DMS114 treated with DMSO at 0.1 percent for 48 hours (cell line): ENCODE results near the gene TRAM2.

ENCODE experiments used
- DNase-seq: peaks from one replicate; lab custom pipeline; 2025; ENCODE audit not compliant: unreplicated experiment; lab: John Stamatoyannopoulos, UW

Gene TRAM2

GRCh38 chr6:52532457-52532856, 44.4 kb downstream of the TRAM2 start:
- no peak for DNase-seq

DNA sequence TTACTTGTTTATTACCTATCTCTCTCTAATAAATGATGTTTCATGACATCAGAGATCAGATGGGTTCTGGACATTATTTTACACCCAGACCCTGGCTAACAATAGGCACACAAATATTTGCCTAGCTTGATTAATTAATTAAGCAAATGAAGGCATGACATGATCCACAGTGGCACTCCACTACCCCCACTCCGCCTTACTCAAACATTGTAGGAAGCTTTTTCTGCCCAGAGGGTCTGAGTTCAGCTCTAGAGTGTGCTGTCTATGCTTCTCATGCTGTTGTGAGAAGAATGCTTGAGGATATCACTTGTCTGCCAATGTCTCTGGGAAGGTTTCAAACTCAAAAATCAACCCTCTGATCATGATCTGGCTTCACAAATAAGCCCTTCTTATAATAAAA, 45.0 kb downstream of the TRAM2 start:
- DNase-seq, result no peak

- no peak for DNase-seq
Observed at GRCh38 chr6:52531396-52531795, 45.5 kb downstream of the TRAM2 start.

GRCh38 chr6:52530351-52530750, 46.5 kb downstream of the TRAM2 start:
- DNase-seq, result no peak

DNA sequence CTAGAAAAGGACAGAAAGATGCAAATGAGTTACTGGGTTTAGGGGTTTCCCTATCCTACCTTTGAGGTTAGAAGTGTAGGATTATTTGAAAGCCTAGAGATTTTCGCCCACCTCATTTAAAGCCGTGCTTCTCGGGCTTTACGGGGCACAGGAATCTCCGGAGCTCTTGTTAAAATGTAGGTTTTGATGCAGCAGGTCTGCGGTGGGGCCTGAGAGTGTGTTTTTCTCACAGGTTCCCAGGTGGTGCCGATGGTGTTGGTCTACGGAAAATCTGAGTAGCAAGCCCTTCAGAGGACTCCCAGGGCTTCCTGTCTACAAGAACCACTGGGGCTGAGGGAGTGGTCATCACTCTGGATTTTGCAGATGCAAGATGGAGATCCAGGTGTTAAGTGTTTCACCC, 47.5 kb downstream of the TRAM2 start:
- no peak for DNase-seq

GRCh38 chr6:52527436-52527835, 49.4 kb downstream of the TRAM2 start:
- DNase-seq, result no peak

DNA sequence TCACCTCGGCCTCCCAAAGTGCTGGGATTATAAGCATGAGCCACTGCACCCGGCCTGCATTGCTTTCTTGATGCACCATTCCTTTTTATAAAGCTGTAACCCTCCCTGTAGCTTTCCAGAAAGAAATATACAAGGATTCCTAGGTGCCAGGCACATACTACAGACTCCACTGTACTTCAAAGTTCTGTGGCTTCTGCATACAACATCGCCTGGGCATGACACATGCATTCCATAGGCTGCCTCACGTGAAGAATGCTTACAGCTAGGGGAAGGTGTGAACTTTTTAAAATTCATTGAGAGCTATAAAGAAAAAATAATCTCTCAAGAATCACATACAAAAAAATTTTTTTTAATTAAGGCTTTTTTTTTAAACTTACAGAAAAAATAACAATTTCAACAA, 50.2 kb downstream of the TRAM2 start:
- DNase-seq, result no peak

GRCh38 chr6:52524918-52525317, 51.9 kb downstream of the TRAM2 start:
- DNase-seq, result no peak

DNA sequence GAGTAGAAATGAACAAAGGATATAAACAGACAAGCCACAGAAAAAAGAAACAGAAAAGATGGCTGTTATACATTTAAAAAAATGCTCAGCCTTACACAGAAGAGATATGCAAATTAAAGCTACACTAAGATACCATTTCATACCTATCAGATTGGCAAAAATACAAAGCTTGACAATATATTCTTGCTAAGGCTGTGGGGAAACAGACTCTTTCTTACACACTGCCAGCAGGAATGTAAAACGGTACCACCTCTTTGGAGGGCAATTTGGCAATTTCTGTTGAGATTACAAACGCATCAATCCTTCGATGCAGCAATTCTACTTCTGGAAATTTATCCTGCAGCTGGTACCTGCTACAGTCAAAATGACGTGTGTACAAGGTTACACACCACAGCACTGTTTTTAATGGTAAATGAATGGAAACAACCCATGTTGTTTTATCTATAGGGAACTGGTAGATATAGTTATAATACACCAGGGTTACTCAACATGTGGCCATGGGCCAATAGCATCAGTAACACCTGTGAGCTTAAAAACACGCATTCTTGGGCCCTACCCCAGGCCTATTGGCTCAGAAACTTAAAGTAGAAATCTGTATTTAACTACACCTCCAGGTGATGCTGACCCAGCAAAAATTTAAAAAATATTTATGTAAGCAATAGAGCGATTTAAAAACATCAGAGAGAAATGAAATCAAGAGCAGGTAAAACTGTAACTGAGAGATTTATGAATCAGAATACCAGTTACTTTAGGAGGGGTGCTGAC, 53.3 kb downstream of the TRAM2 start:
- no peak for DNase-seq

DNA sequence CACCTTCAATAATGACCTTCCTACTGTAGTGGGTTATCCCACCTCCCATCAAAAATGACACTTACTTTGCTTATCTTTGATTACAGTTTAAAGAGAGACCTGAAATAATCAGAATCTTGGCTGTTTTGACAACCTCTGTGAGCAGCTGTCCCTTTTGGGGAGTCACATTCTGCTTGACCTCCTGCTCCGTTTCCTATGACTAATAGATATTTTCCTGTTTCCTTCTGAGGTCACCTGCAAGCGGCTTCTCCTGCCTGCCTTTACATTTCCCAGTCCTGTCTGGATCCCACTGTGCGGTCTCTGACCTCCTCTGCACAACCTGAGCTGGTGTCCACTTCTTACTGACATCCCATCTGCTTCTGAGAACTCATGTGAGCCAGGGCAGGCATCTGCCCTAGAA, 54.2 kb downstream of the TRAM2 start:
- DNase-seq, result no peak

DNA sequence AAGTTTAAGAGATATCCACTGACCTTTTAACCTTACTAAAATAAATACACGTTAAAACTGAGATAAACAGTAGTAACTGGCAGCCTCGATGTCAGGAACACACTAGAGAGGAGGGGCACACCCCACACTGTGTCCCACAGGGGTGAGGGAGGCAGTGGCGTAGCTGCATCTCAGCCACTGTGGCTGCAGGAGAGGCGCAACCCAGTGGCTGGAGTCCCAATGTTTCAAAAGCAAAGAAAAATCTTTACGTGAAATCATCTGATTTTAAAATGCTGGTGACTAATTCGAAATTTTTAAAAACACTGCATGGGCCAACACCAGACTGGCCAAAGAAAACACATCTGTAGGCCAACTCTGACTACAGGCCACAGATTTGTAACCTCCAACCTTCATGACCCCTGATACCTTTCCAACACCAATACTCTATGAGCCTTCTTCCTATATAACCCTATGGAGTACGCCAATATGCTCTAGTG, 54.7 kb downstream of the TRAM2 start:
- DNase-seq, result no peak

- no peak for DNase-seq
Observed at GRCh38 chr6:52519618-52520017, 57.2 kb downstream of the TRAM2 start.

GRCh38 chr6:52518279-52518945, 58.4 kb downstream of the TRAM2 start:
- DNase-seq, result no peak

GRCh38 chr6:52517502-52518278, 59.2 kb downstream of the TRAM2 start:
- DNase-seq, result no peak

- DNase-seq, result no peak
Observed at GRCh38 chr6:52516943-52517342, 59.9 kb downstream of the TRAM2 start.

DNA sequence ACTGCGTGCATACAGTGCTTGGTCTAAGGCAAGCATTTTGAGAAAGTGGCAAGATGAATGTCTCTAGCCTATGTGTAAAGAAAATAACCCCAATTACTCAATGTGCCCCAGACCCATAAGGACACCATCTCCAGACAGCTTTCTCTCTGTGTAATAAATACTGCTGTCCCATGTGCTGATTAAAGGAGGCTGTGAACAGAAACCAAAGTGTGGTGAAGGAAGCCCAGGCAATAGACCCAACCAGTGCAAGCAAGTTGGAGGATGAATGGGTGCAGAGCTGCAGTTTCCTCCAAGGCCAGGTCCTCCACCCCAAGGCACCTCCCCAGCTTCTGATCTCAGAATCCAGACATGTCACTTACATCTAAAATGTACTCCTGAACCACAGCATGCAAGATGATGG, 60.6 kb downstream of the TRAM2 start:
- DNase-seq, result no peak

GRCh38 chr6:52515219-52515960, 61.5 kb downstream of the TRAM2 start:
- no peak for DNase-seq

DNA sequence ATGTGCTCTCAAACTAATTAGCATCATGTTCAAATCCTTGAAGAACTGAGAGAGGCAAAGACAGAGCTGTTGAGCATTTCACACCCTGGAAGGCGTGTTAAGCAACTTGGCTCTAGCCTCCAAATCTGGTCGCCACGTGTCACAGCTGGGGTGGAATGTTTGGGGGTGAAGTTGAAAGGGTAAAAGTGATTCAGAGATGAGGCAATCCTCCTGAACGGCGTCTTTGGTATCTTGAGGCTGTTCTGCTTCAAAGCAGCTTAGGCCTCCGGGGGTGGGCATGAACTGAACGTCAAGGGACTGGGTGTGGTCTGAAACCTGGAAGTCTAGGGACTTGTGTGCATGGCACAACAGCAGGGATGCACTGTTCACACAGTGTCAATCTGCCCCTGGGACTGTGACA, 62.3 kb downstream of the TRAM2 start:
- DNase-seq, result no peak

- DNase-seq, result no peak
Observed at GRCh38 chr6:52513896-52514295, 63.0 kb downstream of the TRAM2 start.

- DNase-seq, result no peak
Observed at GRCh38 chr6:52513464-52513863, 63.4 kb downstream of the TRAM2 start.

- DNase-seq, result no peak
Observed at GRCh38 chr6:52512199-52512598, 64.7 kb downstream of the TRAM2 start.
